Esophagus squamous epithelium (tissue), 4 donors: ENCODE results near the gene ALDH8A1.

Source experiments
- POLR2A ChIP-seq, 4 donors: fragments of 450-650 bp; IDR thresholded peaks; one replicate each; pipeline ENCODE4 v1.6.1; 2017; ENCODE audit warnings: antibody characterized with exemption in 4 of 4, mild to moderate bottlenecking in 4 of 4, moderate library complexity in 3 of 4
- TF ChIP-seq, protein P1 (sequence below), 6 experiments: fragments of 450-650 bp in 4 of 6; fragments of 200-600 bp in 2 of 6; sonication (generic) in 2 of 6; IDR thresholded peaks; one replicate each; pipeline ENCODE4 v1.5.1; 2016 to 2019; ENCODE audit warnings: antibody characterized with exemption in 6 of 6, mild to moderate bottlenecking in 4 of 6, moderate library complexity in 4 of 6

DNA sequence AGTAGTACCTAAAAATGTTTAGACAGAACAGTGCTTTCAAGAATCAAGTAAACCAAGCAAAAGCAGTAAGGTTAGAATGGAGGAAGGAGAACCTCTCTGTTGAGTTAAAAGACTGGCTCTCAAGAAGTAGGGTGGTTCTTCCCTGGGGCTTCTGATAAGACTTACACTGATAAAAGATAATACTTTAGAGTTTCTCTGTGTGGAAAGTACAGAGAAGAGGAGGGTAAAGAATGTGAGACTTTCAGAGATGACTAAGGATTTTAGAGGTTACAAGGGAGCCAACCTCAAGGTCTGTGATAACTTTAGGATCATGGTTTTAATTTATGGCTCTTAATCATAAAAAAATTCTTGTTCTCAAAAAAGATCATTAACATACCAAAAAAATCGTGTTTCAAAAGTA, 30.9 kb upstream of the ALDH8A1 start:
- TF ChIP-seq, protein P1, sequence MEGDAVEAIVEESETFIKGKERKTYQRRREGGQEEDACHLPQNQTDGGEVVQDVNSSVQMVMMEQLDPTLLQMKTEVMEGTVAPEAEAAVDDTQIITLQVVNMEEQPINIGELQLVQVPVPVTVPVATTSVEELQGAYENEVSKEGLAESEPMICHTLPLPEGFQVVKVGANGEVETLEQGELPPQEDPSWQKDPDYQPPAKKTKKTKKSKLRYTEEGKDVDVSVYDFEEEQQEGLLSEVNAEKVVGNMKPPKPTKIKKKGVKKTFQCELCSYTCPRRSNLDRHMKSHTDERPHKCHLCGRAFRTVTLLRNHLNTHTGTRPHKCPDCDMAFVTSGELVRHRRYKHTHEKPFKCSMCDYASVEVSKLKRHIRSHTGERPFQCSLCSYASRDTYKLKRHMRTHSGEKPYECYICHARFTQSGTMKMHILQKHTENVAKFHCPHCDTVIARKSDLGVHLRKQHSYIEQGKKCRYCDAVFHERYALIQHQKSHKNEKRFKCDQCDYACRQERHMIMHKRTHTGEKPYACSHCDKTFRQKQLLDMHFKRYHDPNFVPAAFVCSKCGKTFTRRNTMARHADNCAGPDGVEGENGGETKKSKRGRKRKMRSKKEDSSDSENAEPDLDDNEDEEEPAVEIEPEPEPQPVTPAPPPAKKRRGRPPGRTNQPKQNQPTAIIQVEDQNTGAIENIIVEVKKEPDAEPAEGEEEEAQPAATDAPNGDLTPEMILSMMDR (IDR thresholded peaks at IDR 0.05): no peak
- no peak for TF ChIP-seq POLR2A (IDR thresholded peaks at IDR 0.05)
